ENCODE results near the gene CAMK2D.
"Not testable (repeated sequence)": the region's sequence is repeated elsewhere in the genome, so short reads cannot be mapped to it uniquely, and the experiment has no call there.

Gene CAMK2D

DNA sequence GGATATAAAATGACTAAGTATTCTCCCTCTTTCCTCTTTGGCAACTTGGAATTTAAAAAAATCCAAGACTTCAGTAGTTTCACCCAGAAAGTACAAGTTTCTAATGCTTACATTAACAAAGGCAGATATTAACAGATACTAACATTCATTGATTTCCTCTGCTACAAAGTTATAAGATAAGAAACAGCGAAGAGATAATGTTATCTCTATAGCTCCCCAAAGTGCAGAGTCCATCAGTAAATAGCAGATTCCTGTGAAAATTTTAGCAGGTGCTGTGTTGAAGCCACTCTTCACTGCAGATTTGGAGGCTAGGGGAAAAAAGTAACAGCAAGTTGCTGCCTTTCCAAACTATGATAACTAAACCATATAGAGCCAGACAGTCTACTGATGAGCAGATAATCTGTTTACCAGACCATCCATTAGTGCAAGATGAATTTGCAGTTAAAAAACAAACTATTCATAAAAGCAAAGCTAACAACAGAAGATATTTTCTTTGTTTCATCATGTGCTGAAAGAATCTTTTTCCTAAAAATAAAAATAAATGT is 3.3 kb upstream of the CAMK2D start:
- Histone ChIP-seq H3K36me3 (ENCODE audit: control insufficient read depth in 1 of 2, insufficient read depth in 2 of 2, low read length in 2 of 2) (no peaks in the 10 kb centered on the region), H3K9ac (ENCODE audit: low read depth in 1 of 2, low read length in 2 of 2) (no peak overlapping the region), H3K4me1 (ENCODE audit: control insufficient read depth in 1 of 2, insufficient read depth in 2 of 2, low read length in 2 of 2) (peaks cover 16 to 30% of the 10 kb centered on the region in 2 donors), H3K4me3 (ENCODE audit: low read depth in 1 of 2, low read length in 2 of 2) (no peak overlapping the region), H3K27ac (ENCODE audit: low read depth, low read length) (no peak overlapping the region), H3K27me3 (ENCODE audit: control insufficient read depth in 1 of 2, insufficient read depth in 2 of 2, low read length in 2 of 2) (no peaks in the 10 kb centered on the region), H3K9me3 (ENCODE audit: control insufficient read depth in 1 of 2, low read length in 2 of 2) (no peaks in the 10 kb centered on the region)

DNA sequence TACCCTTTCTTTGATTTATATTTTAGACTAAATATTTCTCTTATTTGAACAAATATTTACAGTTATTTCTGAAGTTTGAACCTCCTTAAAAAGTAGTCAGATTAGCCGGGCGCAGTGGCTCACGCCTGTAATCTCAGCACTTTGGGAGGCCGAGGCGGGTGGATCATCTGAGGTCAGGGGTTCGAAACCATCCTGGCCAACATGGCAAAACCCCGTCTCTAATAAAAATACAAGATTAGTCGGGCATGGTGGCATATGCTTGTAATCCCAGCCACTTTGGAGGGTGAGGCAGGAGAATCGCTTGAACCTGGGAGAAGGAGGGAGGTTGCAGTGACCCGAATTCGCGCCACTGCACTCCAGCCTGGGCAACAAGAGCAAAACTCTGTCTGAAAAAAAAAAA is 2.4 kb upstream of the CAMK2D start:
- H3K4me3 ChIP-seq (ENCODE audit: low read depth in 1 of 2, low read length in 2 of 2); H3K9me3 ChIP-seq (ENCODE audit: control insufficient read depth in 1 of 2, low read length in 2 of 2); H3K36me3 ChIP-seq (ENCODE audit: control insufficient read depth in 1 of 2, insufficient read depth in 2 of 2, low read length in 2 of 2); H3K27ac ChIP-seq (ENCODE audit: low read depth, low read length); H3K9ac ChIP-seq (ENCODE audit: low read depth in 1 of 2, low read length in 2 of 2); H3K27me3 ChIP-seq (ENCODE audit: control insufficient read depth in 1 of 2, insufficient read depth in 2 of 2, low read length in 2 of 2): not testable (repeated sequence)
- H3K4me1 ChIP-seq (ENCODE audit: control insufficient read depth in 1 of 2, insufficient read depth in 2 of 2, low read length in 2 of 2) = peaks cover 20 to 30% of the 10 kb centered on the region in 2 donors

DNA sequence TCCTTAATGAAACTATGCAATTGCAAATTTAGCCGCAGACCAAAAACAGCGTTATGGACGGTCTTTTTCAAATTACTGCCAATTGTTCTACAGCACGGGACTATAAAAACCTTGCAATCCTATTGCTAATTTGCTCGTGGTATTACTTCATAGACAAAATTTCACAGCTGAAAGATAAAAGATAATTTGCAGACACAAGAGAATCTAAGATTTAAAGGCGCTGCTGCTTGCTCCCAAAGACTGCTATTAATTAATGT is 1.4 kb upstream of the CAMK2D start:
- Histone ChIP-seq H3K4me3 (ENCODE audit: low read depth in 1 of 2, low read length in 2 of 2) (peak overlapping the region; percentile 85 to 98), H3K27me3 (ENCODE audit: control insufficient read depth in 1 of 2, insufficient read depth in 2 of 2, low read length in 2 of 2) (no peaks in the 10 kb centered on the region), H3K9ac (ENCODE audit: low read depth in 1 of 2, low read length in 2 of 2) (peak overlapping the region; percentile 75 to 99), H3K27ac (ENCODE audit: low read depth, low read length) (peak overlapping the region; percentile 98), H3K4me1 (ENCODE audit: control insufficient read depth in 1 of 2, insufficient read depth in 2 of 2, low read length in 2 of 2) (peaks cover 20 to 40% of the 10 kb centered on the region in 2 donors), H3K9me3 (ENCODE audit: control insufficient read depth in 1 of 2, low read length in 2 of 2) (no peaks in the 10 kb centered on the region), H3K36me3 (ENCODE audit: control insufficient read depth in 1 of 2, insufficient read depth in 2 of 2, low read length in 2 of 2) (peaks cover 0 to 3% of the 10 kb centered on the region in 2 donors)

DNA sequence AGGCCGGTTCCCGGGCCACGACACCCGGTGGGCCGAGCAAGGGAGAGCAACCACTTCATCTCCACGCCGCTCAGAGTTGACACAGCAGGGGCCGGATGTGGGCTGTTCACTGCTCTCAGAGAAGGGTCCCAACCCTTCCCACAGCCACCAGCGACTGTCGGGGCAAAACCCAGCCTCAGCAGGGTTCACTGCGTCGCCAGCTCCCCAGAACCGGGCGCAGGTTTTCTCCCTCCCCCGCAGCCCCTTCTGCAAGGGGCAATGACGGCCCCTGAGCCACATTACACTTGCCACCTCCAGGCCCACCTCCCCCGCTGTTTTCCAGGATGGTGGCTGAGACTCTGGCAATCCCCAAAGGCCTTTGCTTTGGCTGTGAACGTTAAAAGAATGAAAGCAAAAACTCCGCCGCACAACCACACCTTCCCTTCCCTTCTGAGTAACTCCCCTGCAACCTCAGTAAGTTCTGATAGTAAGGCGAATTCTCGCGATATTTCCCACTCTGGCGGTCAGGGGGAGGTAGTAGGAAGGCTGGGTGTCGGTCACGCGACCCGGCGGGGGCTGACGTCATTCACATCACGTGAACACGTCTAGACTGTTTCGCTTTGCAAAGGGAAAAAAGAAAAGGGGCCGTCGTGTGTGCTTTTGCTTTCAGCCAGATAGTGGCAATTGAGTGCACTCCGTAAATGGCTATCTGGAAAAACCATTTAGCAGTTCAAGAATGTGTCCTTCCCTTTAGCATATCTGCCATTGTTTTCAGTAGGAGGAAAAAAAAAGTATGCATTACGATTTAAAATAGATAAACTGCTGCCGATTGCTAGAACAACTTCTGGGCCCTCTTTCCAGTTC is 869 bp upstream of the CAMK2D start:
- H3K9ac ChIP-seq (ENCODE audit: low read depth in 1 of 2, low read length in 2 of 2) = peak overlapping the region; percentile 98 to 99
- H3K4me3 ChIP-seq (ENCODE audit: low read depth in 1 of 2, low read length in 2 of 2) = peak overlapping the region; percentile 85 to 98
- no peaks in the 10 kb centered on the region for H3K9me3 ChIP-seq (ENCODE audit: control insufficient read depth in 1 of 2, low read length in 2 of 2)
- peaks cover 0 to 4% of the 10 kb centered on the region in 2 donors for H3K36me3 ChIP-seq (ENCODE audit: control insufficient read depth in 1 of 2, insufficient read depth in 2 of 2, low read length in 2 of 2)
- H3K4me1 ChIP-seq (ENCODE audit: control insufficient read depth in 1 of 2, insufficient read depth in 2 of 2, low read length in 2 of 2) = peaks cover 20 to 38% of the 10 kb centered on the region in 2 donors
- H3K27ac ChIP-seq (ENCODE audit: low read depth, low read length) = peak overlapping the region; percentile 98
- no peaks in the 10 kb centered on the region for H3K27me3 ChIP-seq (ENCODE audit: control insufficient read depth in 1 of 2, insufficient read depth in 2 of 2, low read length in 2 of 2)

DNA sequence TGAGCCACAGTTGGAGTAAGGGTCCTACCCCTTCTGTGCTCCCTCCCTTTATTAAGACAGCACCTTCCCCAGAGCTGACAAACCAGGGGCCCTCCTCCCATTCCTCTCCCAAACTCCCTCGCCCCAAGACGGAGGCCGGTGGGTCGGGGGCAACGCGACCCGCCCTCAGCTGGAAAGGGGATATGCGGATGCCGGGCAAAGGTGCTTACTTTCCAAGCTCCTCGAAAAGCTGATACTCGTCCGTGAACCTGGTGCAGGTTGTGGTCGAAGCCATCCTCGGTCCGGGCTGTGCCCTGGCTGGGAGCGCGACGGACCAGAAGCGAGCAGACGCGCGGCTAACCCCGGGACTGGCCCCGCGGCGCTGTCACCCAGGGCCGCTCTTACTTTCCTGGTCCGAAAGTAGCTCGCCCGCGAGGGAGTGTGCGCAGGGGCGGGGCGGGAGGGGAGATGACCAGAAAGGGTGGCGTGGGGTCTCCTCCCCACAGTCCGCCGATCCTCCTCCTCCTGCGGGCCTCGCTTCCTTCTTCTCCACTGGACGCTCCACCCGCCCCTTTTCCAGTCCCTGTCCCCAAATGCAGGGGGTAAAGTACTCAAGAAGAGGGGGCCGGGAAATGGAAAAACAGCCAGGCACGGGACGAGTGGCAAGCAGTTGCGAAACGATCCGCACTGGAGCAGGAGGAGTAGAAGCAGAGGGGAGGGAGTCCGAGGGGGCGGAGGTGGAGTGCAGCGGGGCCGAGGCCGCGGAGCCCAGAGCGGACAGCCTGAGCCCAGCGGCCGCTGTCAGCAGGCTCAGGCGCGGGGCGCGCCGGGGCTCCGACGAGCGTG is 531 bp downstream of the CAMK2D start:
- no peaks in the 10 kb centered on the region for H3K9me3 ChIP-seq (ENCODE audit: control insufficient read depth in 1 of 2, low read length in 2 of 2)
- H3K4me1 ChIP-seq (ENCODE audit: control insufficient read depth in 1 of 2, insufficient read depth in 2 of 2, low read length in 2 of 2) = peaks cover 12 to 27% of the 10 kb centered on the region in 2 donors
- peak overlapping the region; percentile 98 for H3K27ac ChIP-seq (ENCODE audit: low read depth, low read length)
- H3K27me3 ChIP-seq (ENCODE audit: control insufficient read depth in 1 of 2, insufficient read depth in 2 of 2, low read length in 2 of 2) = no peaks in the 10 kb centered on the region
- H3K36me3 ChIP-seq (ENCODE audit: control insufficient read depth in 1 of 2, insufficient read depth in 2 of 2, low read length in 2 of 2) = peaks cover 0 to 7% of the 10 kb centered on the region in 2 donors
- peak overlapping the region; percentile 85 to 98 for H3K4me3 ChIP-seq (ENCODE audit: low read depth in 1 of 2, low read length in 2 of 2)
- peak overlapping the region; percentile 98 to 99 for H3K9ac ChIP-seq (ENCODE audit: low read depth in 1 of 2, low read length in 2 of 2)

DNA sequence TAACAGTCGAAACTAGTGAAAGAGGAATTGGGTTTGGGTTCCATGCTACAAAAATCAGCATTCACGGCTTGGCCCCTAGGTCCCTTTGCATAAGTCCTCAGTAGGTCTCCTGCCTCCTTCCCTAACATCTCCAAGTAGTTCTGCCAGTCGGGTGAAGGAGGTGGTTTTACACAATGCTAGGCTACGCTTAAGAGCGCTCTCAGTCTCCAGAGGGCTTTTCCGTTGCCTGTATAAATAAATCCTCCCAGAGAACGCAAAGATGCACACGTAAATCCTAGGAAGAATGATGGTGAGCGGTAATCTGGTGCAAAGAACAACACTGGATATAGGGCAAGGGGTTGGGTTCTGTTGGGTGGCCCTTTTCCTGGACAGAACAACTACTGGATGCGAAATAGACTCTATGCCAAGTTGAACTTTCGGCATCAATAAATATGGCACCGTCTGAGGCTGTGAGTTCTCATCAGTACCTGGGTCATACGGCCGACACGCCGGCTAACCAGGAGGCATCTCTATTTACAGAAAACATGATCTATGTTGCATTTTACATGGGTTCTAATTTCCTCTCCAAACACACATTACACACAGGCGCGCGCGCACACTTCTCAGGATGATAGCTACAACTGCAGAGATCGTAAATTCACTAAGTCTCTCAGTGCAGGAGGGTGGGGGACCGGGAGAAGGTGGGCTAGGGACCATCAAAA is 1.3 kb downstream of the CAMK2D start:
- peaks cover 0 to 7% of the 10 kb centered on the region in 2 donors for H3K36me3 ChIP-seq (ENCODE audit: control insufficient read depth in 1 of 2, insufficient read depth in 2 of 2, low read length in 2 of 2)
- H3K9me3 ChIP-seq (ENCODE audit: control insufficient read depth in 1 of 2, low read length in 2 of 2) = no peaks in the 10 kb centered on the region
- H3K9ac ChIP-seq (ENCODE audit: low read depth in 1 of 2, low read length in 2 of 2) = peak overlapping the region; percentile 98 to 99
- H3K4me3 ChIP-seq (ENCODE audit: low read depth in 1 of 2, low read length in 2 of 2) = peak overlapping the region; percentile 85 to 98
- peaks cover 12 to 23% of the 10 kb centered on the region in 2 donors for H3K4me1 ChIP-seq (ENCODE audit: control insufficient read depth in 1 of 2, insufficient read depth in 2 of 2, low read length in 2 of 2)
- peak overlapping the region; percentile 98 for H3K27ac ChIP-seq (ENCODE audit: low read depth, low read length)
- no peaks in the 10 kb centered on the region for H3K27me3 ChIP-seq (ENCODE audit: control insufficient read depth in 1 of 2, insufficient read depth in 2 of 2, low read length in 2 of 2)

DNA sequence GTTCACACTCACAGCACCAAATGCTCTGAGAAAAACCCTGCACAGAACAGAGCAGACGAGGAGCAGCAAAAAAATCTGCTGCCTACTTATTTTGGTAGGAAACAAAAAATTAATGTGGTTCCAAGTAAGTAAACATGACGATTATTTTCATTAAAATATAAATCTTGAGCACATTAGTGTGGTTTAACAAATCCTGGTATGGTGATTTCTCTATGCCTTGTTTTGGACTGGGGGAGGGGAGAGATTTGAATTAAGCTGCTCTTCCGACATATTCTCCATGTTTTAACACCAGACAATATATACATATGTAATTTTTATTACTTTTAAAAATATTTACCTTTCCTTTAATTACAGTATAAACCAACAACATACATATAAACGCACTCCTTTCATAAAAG is 1.8 kb downstream of the CAMK2D start:
- H3K9me3 ChIP-seq (ENCODE audit: control insufficient read depth in 1 of 2, low read length in 2 of 2) = no peaks in the 10 kb centered on the region
- H3K4me1 ChIP-seq (ENCODE audit: control insufficient read depth in 1 of 2, insufficient read depth in 2 of 2, low read length in 2 of 2) = peaks cover 12 to 20% of the 10 kb centered on the region in 2 donors
- peaks cover 0 to 7% of the 10 kb centered on the region in 2 donors for H3K36me3 ChIP-seq (ENCODE audit: control insufficient read depth in 1 of 2, insufficient read depth in 2 of 2, low read length in 2 of 2)
- peak overlapping the region; percentile 85 to 98 for H3K4me3 ChIP-seq (ENCODE audit: low read depth in 1 of 2, low read length in 2 of 2)
- H3K27ac ChIP-seq (ENCODE audit: low read depth, low read length) = no peak overlapping the region
- no peaks in the 10 kb centered on the region for H3K27me3 ChIP-seq (ENCODE audit: control insufficient read depth in 1 of 2, insufficient read depth in 2 of 2, low read length in 2 of 2)
- H3K9ac ChIP-seq (ENCODE audit: low read depth in 1 of 2, low read length in 2 of 2) = peak overlapping the region; percentile 98 to 99

DNA sequence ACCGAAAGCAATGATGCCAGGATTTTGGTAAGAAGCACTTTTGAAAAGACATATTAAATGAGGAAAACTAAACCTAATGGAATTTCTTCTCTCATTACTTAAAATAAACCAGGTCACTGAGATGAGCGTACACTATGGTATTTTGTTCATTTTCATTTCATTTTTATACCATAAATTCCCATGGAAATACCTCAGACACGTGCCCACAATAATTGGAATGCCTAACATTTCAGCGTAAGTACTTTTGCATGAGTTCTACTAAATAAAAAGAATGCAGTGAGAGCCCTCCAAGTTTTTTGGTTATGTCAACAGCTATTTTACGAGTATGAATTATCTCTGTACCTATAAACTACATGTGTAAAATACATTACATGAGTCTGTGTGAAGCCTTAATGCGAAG is 3.2 kb downstream of the CAMK2D start:
- Histone ChIP-seq H3K4me3 (ENCODE audit: low read depth in 1 of 2, low read length in 2 of 2) (peak overlapping the region in 1 of 2 donors; percentile 13), H3K36me3 (ENCODE audit: control insufficient read depth in 1 of 2, insufficient read depth in 2 of 2, low read length in 2 of 2) (peaks cover 0 to 7% of the 10 kb centered on the region in 2 donors), H3K4me1 (ENCODE audit: control insufficient read depth in 1 of 2, insufficient read depth in 2 of 2, low read length in 2 of 2) (peaks cover 9 to 14% of the 10 kb centered on the region in 2 donors), H3K27ac (ENCODE audit: low read depth, low read length) (no peak overlapping the region), H3K27me3 (ENCODE audit: control insufficient read depth in 1 of 2, insufficient read depth in 2 of 2, low read length in 2 of 2) (no peaks in the 10 kb centered on the region), H3K9me3 (ENCODE audit: control insufficient read depth in 1 of 2, low read length in 2 of 2) (no peaks in the 10 kb centered on the region), H3K9ac (ENCODE audit: low read depth in 1 of 2, low read length in 2 of 2) (peak overlapping the region in 1 of 2 donors; percentile 16)

DNA sequence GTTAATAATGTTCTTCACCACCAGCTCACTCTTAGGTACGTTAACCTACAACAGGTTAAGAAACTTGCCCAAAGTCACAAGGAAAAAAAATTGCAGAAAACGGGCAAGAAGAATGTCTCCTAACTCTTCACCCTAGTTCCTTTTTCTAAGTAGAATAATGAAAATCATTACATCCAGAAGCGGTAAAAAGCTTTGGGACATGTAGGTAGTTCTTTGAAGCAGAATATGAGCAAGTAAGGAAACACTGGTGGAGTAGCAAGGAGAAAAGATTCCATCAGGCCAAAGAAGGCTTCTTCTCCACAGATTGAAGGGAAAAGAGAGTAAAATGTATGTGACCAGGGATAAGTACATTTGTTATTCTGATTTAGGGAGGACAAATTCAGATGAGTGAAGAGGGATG is 4.1 kb downstream of the CAMK2D start:
- H3K9ac ChIP-seq (ENCODE audit: low read depth in 1 of 2, low read length in 2 of 2) = no peak overlapping the region
- no peak overlapping the region for H3K27ac ChIP-seq (ENCODE audit: low read depth, low read length)
- H3K4me3 ChIP-seq (ENCODE audit: low read depth in 1 of 2, low read length in 2 of 2) = no peak overlapping the region
- H3K4me1 ChIP-seq (ENCODE audit: control insufficient read depth in 1 of 2, insufficient read depth in 2 of 2, low read length in 2 of 2) = peaks cover 4 to 15% of the 10 kb centered on the region in 2 donors
- H3K27me3 ChIP-seq (ENCODE audit: control insufficient read depth in 1 of 2, insufficient read depth in 2 of 2, low read length in 2 of 2) = no peaks in the 10 kb centered on the region
- H3K9me3 ChIP-seq (ENCODE audit: control insufficient read depth in 1 of 2, low read length in 2 of 2) = no peaks in the 10 kb centered on the region
- H3K36me3 ChIP-seq (ENCODE audit: control insufficient read depth in 1 of 2, insufficient read depth in 2 of 2, low read length in 2 of 2) = peaks cover 0 to 7% of the 10 kb centered on the region in 2 donors

Measured in duodenal mucosa (tissue), 2 donors.